GM18951 (cell line): Measurements from ENCODE around the gene CLEC19A.

Experiments used
- POLR2A ChIP-seq: IDR thresholded peaks from 4 replicates; pipeline ENCODE4 v1.6.1; 2011; ENCODE audit warnings: mild to moderate bottlenecking; ENCODE audit not compliant: insufficient read length, insufficient read depth; ENCODE audit errors: extremely low read depth
- in situ Hi-C: fragments of 300-500 bp; cut with MboI; formaldehyde crosslinking; loops from one replicate; pipeline ENCODE4 v1.12.0; 2022; ENCODE audit warnings: low sequenced_read_pairs, mixed read lengths, inconsistent platforms; ENCODE audit not compliant: unreplicated experiment

The CLEC19A gene

DNA sequence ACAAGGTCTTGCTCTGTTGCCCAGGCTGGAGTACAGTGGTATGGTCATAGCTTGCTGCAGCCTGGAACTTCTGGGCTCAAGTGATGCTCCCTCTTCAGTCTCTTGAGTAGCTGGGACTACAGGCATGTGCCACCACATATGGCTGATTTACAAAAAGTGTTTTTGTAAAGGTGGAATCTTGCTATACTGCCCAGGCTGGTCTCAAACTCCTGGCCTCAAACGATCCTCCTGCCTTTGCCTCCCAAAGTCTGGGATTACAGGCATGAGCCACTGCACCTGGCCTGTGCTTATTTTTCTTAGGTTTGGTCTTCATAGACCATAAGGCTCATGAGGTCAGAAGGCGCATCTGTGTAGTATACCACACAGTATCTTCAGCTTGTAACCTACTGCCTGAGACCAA lies 5.3 kb downstream of the CLEC19A start:
- no peak for TF ChIP-seq POLR2A
- in situ Hi-C loops = no loop called here

DNA sequence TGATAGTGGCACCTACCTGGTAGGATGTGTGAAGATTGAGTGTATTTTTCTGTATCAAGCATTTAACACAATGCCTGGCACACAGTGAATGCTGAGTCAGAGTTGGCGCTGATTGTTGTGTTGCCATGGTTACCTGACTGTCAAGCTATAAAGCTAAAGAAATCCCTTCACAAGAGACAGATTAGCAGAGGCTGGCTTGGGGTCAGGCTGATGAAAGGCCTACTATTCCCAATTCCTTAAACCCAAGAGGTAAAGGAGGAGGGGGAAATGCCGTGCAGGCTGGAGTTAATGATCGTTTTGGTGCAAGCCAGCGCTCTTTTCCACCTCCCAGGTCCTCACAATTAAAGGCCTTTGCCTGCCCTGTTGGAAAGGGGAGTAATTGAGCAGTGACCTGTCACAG lies 5.9 kb downstream of the CLEC19A start:
- in situ Hi-C loops = no loop called here
- TF ChIP-seq POLR2A = no peak

DNA sequence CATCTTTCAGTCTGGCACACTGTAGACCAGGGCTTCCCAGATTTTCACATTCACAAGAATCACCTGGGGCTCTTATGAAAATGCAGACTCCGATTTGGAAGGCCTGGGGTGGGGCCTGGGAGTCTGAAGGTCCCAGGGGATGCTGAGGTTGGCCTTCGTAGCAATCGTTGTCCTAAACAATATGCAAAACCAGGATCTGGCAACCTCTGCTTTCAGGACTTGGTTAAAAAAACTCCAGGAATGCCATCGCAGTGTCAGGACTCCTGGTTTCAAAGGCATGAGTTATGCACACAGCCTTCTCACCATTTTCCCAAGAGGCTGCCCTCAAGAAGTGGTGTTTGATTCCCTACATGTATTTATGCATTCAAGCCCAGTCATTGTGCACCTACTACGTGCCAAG lies 6.7 kb downstream of the CLEC19A start:
- in situ Hi-C loops = no loop called here

DNA sequence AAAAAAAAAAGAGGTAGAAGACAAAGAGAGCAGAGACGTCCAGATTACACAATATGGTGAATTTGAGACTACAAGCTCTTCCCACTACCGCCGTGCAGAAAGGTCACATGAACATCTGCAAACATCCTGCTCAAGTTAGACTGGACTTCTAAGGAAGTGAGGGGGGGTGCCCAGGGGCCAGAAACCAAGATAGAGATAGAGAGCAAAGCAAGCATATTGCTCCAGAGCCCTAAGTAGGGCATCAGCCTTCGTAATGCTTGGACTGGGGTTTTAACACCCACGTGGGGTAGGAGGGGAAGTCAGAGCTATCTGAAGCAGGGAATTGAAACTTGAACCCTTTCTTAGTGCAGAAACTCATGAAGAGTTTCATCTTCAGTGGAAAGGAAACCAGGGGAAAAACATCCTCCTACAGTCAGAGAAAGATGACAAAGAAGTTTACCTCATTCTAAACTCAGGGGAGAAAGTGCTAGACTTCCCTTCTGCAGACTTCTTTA lies 8.7 kb downstream of the CLEC19A start:
- TF ChIP-seq POLR2A = no peak
- in situ Hi-C loops = no loop called here

More for the DNA sequence above, 6.7 kb downstream of the CLEC19A start:
- no peak for TF ChIP-seq POLR2A

DNA sequence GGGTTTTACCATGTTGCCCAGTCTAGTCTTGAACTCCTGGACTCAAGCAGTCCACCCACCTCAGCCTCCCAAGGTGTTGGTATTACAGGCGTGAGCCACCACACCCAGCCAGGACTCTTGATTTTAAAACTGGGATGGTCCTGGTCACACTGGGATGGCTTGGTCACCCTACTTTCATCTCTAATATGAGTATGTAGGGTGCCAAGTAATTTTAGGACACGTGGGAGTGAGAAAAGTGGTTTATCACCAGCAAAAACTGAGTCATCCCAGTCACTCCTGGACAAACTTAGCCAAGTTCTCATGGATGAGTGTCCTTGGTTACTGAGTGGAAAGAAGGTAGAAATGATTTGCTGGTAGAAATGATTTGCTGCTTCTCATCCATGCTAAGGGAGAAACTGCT lies 9.9 kb downstream of the CLEC19A start:
- in situ Hi-C loops = no loop called here
- no peak for TF ChIP-seq POLR2A

DNA sequence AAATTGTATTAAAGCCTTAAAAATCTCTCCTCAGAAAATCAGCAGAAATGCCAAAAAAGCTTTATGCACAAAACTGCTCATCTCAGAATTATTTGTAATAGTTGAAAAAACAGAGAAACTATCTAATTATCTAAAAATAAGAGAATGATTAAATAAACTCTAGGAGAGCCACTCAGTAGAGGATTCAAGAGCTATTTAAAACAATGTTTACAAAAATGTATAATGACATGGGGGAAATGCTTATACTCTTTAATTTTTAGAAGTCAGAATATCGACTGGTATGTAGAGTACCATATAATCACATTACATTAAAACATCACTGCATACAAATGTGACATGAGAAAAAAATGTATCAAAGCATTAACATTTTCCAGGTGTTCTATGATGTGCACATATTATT lies 11.9 kb downstream of the CLEC19A start:
- no peak for TF ChIP-seq POLR2A
- in situ Hi-C loops = no loop called here

DNA sequence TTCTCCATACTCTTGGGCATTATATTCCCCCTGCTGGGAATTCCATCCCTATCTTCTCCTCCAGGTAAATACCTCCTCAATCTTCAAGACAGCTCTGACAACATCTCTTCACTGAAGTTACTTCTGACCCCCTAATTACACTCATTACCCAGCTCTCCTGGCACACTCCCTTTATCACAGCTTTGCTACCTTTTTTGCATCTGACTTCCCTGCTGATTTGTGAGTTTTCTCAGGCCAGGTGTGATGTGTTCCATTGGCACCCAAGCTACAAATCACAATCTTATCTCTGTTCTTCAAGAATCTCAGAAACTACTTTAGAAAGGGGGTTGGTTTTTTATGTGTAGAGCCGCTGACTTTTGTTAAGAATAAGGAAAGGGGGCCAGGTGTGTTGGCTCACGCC lies 14.0 kb downstream of the CLEC19A start:
- TF ChIP-seq POLR2A = no peak
- in situ Hi-C loops = no loop called here

DNA sequence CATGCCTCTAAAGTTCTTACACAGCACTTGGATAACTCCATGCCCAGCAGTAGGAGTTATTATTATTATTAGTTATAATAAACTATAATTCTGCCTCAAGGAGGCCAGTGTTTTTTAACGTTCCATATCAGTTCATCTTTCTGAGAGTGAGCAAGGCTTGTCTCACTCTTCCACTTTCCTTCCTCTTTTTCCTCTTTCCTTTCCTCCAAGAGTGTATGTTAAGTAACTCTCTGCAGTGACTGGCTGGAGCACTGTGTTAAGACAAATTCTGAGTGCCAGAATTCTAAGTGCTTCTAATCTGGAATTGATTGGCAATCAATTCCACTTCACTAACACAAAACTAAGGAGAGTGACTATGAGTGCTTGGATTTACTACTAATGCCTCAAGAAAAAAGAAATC lies 16.4 kb downstream of the CLEC19A start:
- TF ChIP-seq POLR2A = no peak
- in situ Hi-C loops = no loop called here

DNA sequence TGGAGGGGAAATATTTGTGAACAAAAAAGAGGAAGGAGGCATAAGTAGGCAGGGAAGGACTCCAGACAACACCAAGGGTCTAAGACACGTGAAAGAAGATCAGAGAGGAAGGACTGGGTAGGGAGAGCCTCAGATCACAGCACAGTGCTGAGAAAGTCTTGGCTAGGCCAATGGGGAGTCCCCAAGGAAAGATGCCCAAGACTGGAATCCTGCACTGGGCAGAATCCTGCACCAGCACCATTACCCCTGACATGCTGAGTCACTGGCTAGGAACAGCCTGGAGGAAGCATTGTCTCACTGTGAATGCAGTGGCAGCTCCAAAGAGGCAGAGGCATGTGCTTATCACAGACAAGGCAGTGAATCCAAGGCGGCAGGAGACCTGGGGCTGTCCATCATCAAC lies 19.2 kb downstream of the CLEC19A start:
- TF ChIP-seq POLR2A = no peak
- in situ Hi-C loops = no loop called here

DNA sequence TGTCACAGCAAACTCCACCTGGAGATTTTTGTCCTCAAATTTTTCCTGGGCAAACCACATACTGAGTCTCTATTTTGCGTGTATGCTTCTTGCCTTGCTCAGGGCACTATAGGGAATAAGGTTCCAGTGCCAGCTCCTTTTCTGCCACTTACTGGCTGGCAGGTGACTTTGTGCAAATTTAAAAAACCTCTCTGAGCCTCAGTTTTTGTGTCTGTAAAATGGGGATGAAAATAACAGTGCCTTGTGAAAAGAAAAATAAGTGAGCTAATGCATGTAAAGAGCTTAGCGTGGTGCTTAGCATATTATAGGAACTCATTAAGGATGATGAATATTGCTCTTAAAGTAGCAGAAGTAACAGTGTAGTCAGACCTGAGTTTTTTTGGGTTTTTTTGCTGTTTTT lies 19.9 kb downstream of the CLEC19A start:
- no peak for TF ChIP-seq POLR2A
- in situ Hi-C loops = no loop called here

DNA sequence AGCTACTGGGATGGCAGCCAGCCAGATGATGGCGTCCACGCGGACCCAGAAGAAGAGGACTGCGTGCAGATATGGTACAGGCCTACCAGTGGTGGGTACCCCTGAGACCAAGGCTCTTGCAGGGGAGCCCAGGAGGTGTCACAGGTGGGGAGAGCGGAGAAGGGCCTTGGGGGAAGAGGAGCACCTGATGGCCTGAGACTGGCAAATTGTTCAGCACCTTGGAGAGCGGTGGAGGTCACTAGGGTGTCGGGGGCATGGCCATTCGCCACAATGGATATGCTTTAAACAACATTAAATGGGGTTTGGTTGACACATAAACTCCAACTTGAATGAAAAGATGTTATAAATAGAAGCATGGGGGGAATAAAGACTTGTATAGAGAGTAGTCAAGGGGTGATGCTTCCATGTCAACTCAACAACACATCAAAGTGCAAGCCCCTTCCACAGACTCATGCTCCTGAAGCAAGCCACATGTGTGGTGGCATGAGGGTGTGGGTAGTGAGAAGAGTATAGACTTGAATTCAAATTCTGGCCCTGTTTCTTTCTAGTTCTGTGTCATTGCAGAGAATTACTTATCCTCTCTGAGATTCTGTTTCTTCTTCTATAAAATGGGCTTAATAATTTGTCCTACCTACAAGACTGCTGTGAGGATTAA lies 22.2 kb downstream of the CLEC19A start:
- no peak for TF ChIP-seq POLR2A
- in situ Hi-C loops = no loop called here

DNA sequence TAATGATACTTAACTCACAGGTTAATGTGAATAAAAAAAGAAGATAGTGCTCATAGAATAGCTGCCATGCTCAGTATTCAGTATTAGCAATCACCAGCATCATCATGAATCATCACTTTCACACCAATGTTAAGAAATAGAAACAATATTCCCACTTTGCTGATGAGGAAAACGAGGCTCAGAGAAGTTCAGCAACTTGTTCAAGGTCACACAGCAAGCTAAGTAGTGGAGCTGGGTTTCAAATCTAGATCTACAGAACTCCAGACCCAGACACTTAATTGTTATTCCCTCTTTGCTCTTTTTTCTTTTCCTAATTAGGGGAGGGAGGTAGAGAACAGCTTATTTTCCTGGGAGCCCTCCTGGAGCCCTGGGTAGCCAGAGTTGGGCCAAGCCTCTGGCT lies 22.9 kb downstream of the CLEC19A start:
- no peak for TF ChIP-seq POLR2A
- in situ Hi-C loops = no loop called here

DNA sequence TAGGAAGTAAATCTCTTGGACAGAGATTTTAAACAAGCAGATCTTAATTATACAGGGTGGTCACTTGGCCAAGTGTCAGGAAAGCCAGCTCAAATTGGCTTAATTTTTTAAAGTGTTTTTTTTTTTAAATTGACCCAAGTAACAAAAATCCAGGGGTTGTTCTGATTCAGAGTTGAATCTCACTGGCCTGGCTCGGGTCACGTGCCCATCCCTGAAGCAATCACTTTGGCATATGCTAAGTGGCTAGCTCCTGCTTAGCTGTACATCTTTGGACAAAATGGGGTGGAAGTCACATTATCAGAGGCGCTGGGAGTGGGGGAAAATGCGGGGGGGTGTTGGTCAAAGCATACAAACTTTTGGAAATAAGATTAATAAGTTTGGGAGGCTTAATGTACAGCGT lies 23.6 kb downstream of the CLEC19A start:
- in situ Hi-C loops = no loop called here
- TF ChIP-seq POLR2A = no peak

DNA sequence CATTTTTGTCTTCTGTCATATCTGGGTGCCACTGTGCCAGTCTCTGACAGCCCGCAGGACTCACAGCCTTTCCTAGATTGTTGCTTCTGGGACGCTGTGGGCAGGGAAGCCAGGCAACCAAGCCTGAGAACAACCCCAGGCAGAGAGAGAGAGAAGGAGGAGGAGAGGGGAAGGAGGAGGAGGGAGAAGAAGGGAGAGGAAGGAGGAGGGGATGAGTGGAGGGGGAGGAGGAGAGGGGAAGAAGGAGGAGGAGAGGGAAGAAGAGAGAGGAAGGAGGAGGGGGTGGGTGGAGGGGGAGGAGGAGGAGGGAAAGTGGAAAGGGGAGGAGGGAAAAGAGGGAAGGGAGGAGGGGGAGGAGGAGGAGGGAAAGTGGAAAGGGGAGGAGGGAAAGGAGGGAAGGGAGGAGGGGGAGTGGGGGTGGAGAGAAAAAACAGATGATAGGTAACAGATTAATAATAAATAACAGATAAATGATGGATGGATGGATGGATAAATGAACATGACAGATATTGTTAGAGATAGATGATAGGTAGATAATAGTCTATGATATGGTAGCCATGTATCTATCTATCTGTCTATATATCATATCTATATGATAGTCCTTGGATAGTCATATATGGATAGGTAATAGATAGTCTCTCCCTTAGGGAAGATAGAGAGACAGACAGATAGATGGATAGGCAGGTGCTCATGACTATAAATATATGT lies 29.3 kb downstream of the CLEC19A start:
- no peak for TF ChIP-seq POLR2A
- in situ Hi-C loops = no loop called here
